Epithelial cell of proximal tubule (primary cell): ENCODE measurements around the gene DNAAF6. TPM values are rescaled to one million over a fixed set of nuclear protein-coding genes. Genes with fewer than 3 reads are reported as not detected.

ENCODE experiments used
- DNase-seq: peaks from one replicate; pipeline ENCODE4 v3.0.0-alpha.2; 2011; ENCODE audit warnings: low read depth
- H3K4me3 ChIP-seq: 2 replicates; pipeline ENCODE4 v1.5.1; 2011; ENCODE audit warnings: low read depth, mild to moderate bottlenecking, low read length
- CTCF ChIP-seq: conservative IDR thresholded peaks from 2 replicates; pipeline ENCODE4 v1.5.1; 2012; ENCODE audit warnings: low read depth, mild to moderate bottlenecking, low read length
- total RNA-seq: library from RNA; depleted of rRNA; stranded (reverse); fragments of >200 nt; gene quantifications from 2 replicates; pipeline ENCODE4 v1.2.3, GENCODE V29; 2015

The DNAAF6 gene
- total RNA-seq, 1 donor from 2014 or later = not detected

- no peak overlapping the region for H3K4me3 ChIP-seq
- TF ChIP-seq CTCF = no peak
- peak; percentile 33 for DNase-seq
Measured at GRCh38 chrX:107199491-107199890, 6.9 kb upstream of the DNAAF6 start.

GRCh38 chrX:107204068-107204605 is 2.3 kb upstream of the DNAAF6 start:
- DNase-seq = no peak

GRCh38 chrX:107206697-107207065 is 270 bp downstream of the DNAAF6 start:
- TF ChIP-seq CTCF = no peak
- no peak for DNase-seq
- H3K4me3 ChIP-seq = peak overlapping the region; percentile 73

More at GRCh38 chrX:107204068-107204605, 2.3 kb upstream of the DNAAF6 start:
- H3K4me3 ChIP-seq = peak overlapping the region; percentile 45
- no peak for TF ChIP-seq CTCF

- H3K4me3 ChIP-seq = no peak overlapping the region
- no peak for TF ChIP-seq CTCF
- no peak for DNase-seq
Measured at GRCh38 chrX:107207089-107207488, 678 bp downstream of the DNAAF6 start.

GRCh38 chrX:107207943-107208342 is 1.5 kb downstream of the DNAAF6 start:
- TF ChIP-seq CTCF = no peak
- no peak for DNase-seq
- H3K4me3 ChIP-seq = no peak overlapping the region

GRCh38 chrX:107213477-107213876 is 7.1 kb downstream of the DNAAF6 start:
- TF ChIP-seq CTCF = no peak
- DNase-seq = no peak
- no peak overlapping the region for H3K4me3 ChIP-seq

- DNase-seq = no peak
- H3K4me3 ChIP-seq = no peak overlapping the region
Measured at GRCh38 chrX:107226757-107227156, 20.3 kb downstream of the DNAAF6 start.

More at GRCh38 chrX:107226757-107227156, 20.3 kb downstream of the DNAAF6 start:
- no peak for TF ChIP-seq CTCF
